ENCODE measurements around the gene ANGPT4.
A peak's percentile ranks its signal among the peaks of the same experiment; 100 is the strongest.
"Not testable (repeated sequence)": the region's sequence is repeated elsewhere in the genome, so short reads cannot be mapped to it uniquely, and the experiment has no call there.

ANGPT4 gene

GRCh38 chr20:873875-874607, 42.1 kb downstream of the ANGPT4 start:
- DNase-seq (ENCODE audit: low read depth in 3 of 3) = no peak

GRCh38 chr20:872855-873520, 43.1 kb downstream of the ANGPT4 start:
- DNase-seq (ENCODE audit: low read depth in 3 of 3) = no peak

- no peak for DNase-seq (ENCODE audit: low read depth in 3 of 3)
Measured at GRCh38 chr20:871948-872347, 44.2 kb downstream of the ANGPT4 start.

GRCh38 chr20:871436-871835, 44.7 kb downstream of the ANGPT4 start:
- no peak for DNase-seq (ENCODE audit: low read depth in 3 of 3)

GRCh38 chr20:870758-871157, 45.4 kb downstream of the ANGPT4 start:
- DNase-seq (ENCODE audit: low read depth in 3 of 3) = no peak

- no peak for DNase-seq (ENCODE audit: low read depth in 3 of 3)
Measured at GRCh38 chr20:869606-870005, 46.5 kb downstream of the ANGPT4 start.

- DNase-seq (ENCODE audit: low read depth in 3 of 3) = no peak
Measured at GRCh38 chr20:868279-868678, 47.9 kb downstream of the ANGPT4 start.

GRCh38 chr20:865440-865839, 50.7 kb downstream of the ANGPT4 start:
- DNase-seq (ENCODE audit: low read depth in 3 of 3) = no peak

- no peak for DNase-seq (ENCODE audit: low read depth in 3 of 3)
Measured at GRCh38 chr20:860891-861290, 55.2 kb downstream of the ANGPT4 start.

- DNase-seq (ENCODE audit: low read depth in 3 of 3) = no peak
Measured at GRCh38 chr20:859751-860231, 56.3 kb downstream of the ANGPT4 start.

- DNase-seq (ENCODE audit: low read depth in 3 of 3) = no peak
Measured at GRCh38 chr20:858011-858410, 58.1 kb downstream of the ANGPT4 start.

- peak in 1 of 3 experiments; percentile 43 for DNase-seq (ENCODE audit: low read depth in 3 of 3)
Measured at GRCh38 chr20:856361-856775, 59.8 kb downstream of the ANGPT4 start.

GRCh38 chr20:855466-856360, 60.4 kb downstream of the ANGPT4 start:
- no peak for DNase-seq (ENCODE audit: low read depth in 3 of 3)

GRCh38 chr20:854601-855000, 61.5 kb downstream of the ANGPT4 start:
- DNase-seq (ENCODE audit: low read depth in 3 of 3) = no peak

- no peak for DNase-seq (ENCODE audit: low read depth in 3 of 3)
Measured at GRCh38 chr20:853406-853996, 62.6 kb downstream of the ANGPT4 start.

- DNase-seq (ENCODE audit: low read depth in 3 of 3) = not testable (repeated sequence)
Measured at GRCh38 chr20:848731-849130, 67.4 kb downstream of the ANGPT4 start.

- no peak for DNase-seq (ENCODE audit: low read depth in 3 of 3)
Measured at GRCh38 chr20:848193-848592, 67.9 kb downstream of the ANGPT4 start.

- DNase-seq (ENCODE audit: low read depth in 3 of 3) = peak in 1 of 3 experiments; percentile 51
Measured at GRCh38 chr20:846894-847278, 69.2 kb downstream of the ANGPT4 start.

- DNase-seq (ENCODE audit: low read depth in 3 of 3) = no peak
Measured at GRCh38 chr20:845941-846893, 69.9 kb downstream of the ANGPT4 start.

GRCh38 chr20:845226-845868, 70.8 kb downstream of the ANGPT4 start:
- no peak for DNase-seq (ENCODE audit: low read depth in 3 of 3)
